ENCODE results near the gene NDST1. TPM values are rescaled to one million over a fixed set of nuclear protein-coding genes. Genes with fewer than 3 reads are reported as not detected.

The NDST1 gene
- total RNA-seq, 2 experiments from 2014 or later: 9.5 to 26.6 TPM

- no TSS peak for BruUV-seq (replicated peaks)
- POLR2A ChIA-PET: no interaction called here
These were observed 19.9 kb downstream of the NDST1 start for GRCh38 chr5:150527808-150528207.

GRCh38 chr5:150528924-150529546 lies 21.1 kb downstream of the NDST1 start:
- H3K79me2 ChIP-seq (ENCODE audit: insufficient read depth, low read depth, low read length): no peaks in the 10 kb centered on the region
- H3K9me3 ChIP-seq (ENCODE audit: low read length): no peaks in the 10 kb centered on the region
- no peak for TF ChIP-seq EZH2phosphoT487 (IDR thresholded peaks at IDR 0.05; ENCODE audit: borderline replicate concordance, low read depth, low read length)
- no peak for TF ChIP-seq CTCF (conservative IDR thresholded peaks at IDR 0.05; ENCODE audit: low read length)
- H3K27ac ChIP-seq (ENCODE audit: low read depth, low read length, poor library complexity, severe bottlenecking): no peak overlapping the region
- no peak overlapping the region for H3K4me3 ChIP-seq (ENCODE audit: low read depth, low read length, poor library complexity, severe bottlenecking)
- H4K20me1 ChIP-seq (ENCODE audit: insufficient read depth, low read length): 0 out of 2 replicates have a peak, but pooled peaks cover 5% of the 10 kb centered on the region
- peaks cover 14% of the 10 kb centered on the region; the same call in 1 of the 2 replicates for H3K36me3 ChIP-seq (ENCODE audit: insufficient read depth, low read length)
- CTCF ChIA-PET (ENCODE audit: unreplicated experiment): no interaction called here
- no TSS peak for BruUV-seq (replicated peaks)
- intact Hi-C loops (cut with micrococcal nuclease; ENCODE audit: unreplicated experiment): no loop called here
- no peak for DNase-seq (ENCODE audit: low spot score)
- POLR2A ChIA-PET: interaction anchor here (0.6 to 0.7 kb wide), 2 partner anchors 38 to 1765 kb away, joined by 3 to 4 read pairs; no protein-coding TSS in a partner anchor
- H3K9me2 ChIP-seq (ENCODE audit: insufficient read depth, low read length): no peaks in the 10 kb centered on the region
- no peak overlapping the region for H3K4me2 ChIP-seq (ENCODE audit: low read length)
- H2AFZ ChIP-seq (ENCODE audit: low read length): no peak overlapping the region
- H3K4me1 ChIP-seq (ENCODE audit: insufficient read depth, low read length, poor library complexity, severe bottlenecking): peaks cover 10% of the 10 kb centered on the region

More at GRCh38 chr5:150527808-150528207, 19.9 kb downstream of the NDST1 start:
- H4K20me1 ChIP-seq (ENCODE audit: insufficient read depth, low read length): 0 out of 2 replicates have a peak, but pooled peaks cover 5% of the 10 kb centered on the region
- H3K79me2 ChIP-seq (ENCODE audit: insufficient read depth, low read depth, low read length): no peaks in the 10 kb centered on the region
- H3K4me2 ChIP-seq (ENCODE audit: low read length): no peak overlapping the region
- TF ChIP-seq CTCF (conservative IDR thresholded peaks at IDR 0.05; ENCODE audit: low read length) (no peak), EZH2phosphoT487 (IDR thresholded peaks at IDR 0.05; ENCODE audit: borderline replicate concordance, low read depth, low read length) (no peak)
- intact Hi-C loops (cut with micrococcal nuclease; ENCODE audit: unreplicated experiment): no loop called here
- no peak overlapping the region for H3K4me3 ChIP-seq (ENCODE audit: low read depth, low read length, poor library complexity, severe bottlenecking)
- H3K9me3 ChIP-seq (ENCODE audit: low read length): no peaks in the 10 kb centered on the region
- CTCF ChIA-PET (ENCODE audit: unreplicated experiment): no interaction called here
- H3K27ac ChIP-seq (ENCODE audit: low read depth, low read length, poor library complexity, severe bottlenecking): no peak overlapping the region
- peaks cover 22% of the 10 kb centered on the region for H3K4me1 ChIP-seq (ENCODE audit: insufficient read depth, low read length, poor library complexity, severe bottlenecking)
- DNase-seq (ENCODE audit: low spot score): no peak
- peaks cover 10% of the 10 kb centered on the region; the same call in 1 of the 2 replicates for H3K36me3 ChIP-seq (ENCODE audit: insufficient read depth, low read length)
- H3K9me2 ChIP-seq (ENCODE audit: insufficient read depth, low read length): no peaks in the 10 kb centered on the region
- H2AFZ ChIP-seq (ENCODE audit: low read length): no peak overlapping the region

- POLR2A ChIA-PET: no interaction called here
- CTCF ChIA-PET (ENCODE audit: unreplicated experiment): no interaction called here
- Histone ChIP-seq H3K9me3 (ENCODE audit: low read length) (no peaks in the 10 kb centered on the region), H3K79me2 (ENCODE audit: insufficient read depth, low read depth, low read length) (no peaks in the 10 kb centered on the region), H2AFZ (ENCODE audit: low read length) (no peak overlapping the region), H3K27ac (ENCODE audit: low read depth, low read length, poor library complexity, severe bottlenecking) (no peak overlapping the region), H4K20me1 (ENCODE audit: insufficient read depth, low read length) (0 out of 2 replicates have a peak, but pooled peaks cover 5% of the 10 kb centered on the region), H3K4me3 (ENCODE audit: low read depth, low read length, poor library complexity, severe bottlenecking) (no peak overlapping the region), H3K4me2 (ENCODE audit: low read length) (no peak overlapping the region), H3K36me3 (ENCODE audit: insufficient read depth, low read length) (peaks cover 16% of the 10 kb centered on the region; the same call in 1 of the 2 replicates), H3K9me2 (ENCODE audit: insufficient read depth, low read length) (no peaks in the 10 kb centered on the region), H3K4me1 (ENCODE audit: insufficient read depth, low read length, poor library complexity, severe bottlenecking) (peaks cover 10% of the 10 kb centered on the region)
- intact Hi-C loops (cut with micrococcal nuclease; ENCODE audit: unreplicated experiment): no loop called here
- BruUV-seq (replicated peaks): no TSS peak
- TF ChIP-seq EZH2phosphoT487 (IDR thresholded peaks at IDR 0.05; ENCODE audit: borderline replicate concordance, low read depth, low read length) (no peak), CTCF (conservative IDR thresholded peaks at IDR 0.05; ENCODE audit: low read length) (no peak)
- DNase-seq (ENCODE audit: low spot score): no peak
These were observed 21.6 kb downstream of the NDST1 start for GRCh38 chr5:150529555-150529954.
